ENCODE data around the gene SRM. TPM values are rescaled to one million over a fixed set of nuclear protein-coding genes. Genes with fewer than 3 reads are reported as not detected.
"Not testable (repeated sequence)": the region's sequence is repeated elsewhere in the genome, so short reads cannot be mapped to it uniquely, and the experiment has no call there.

The SRM gene
- total RNA-seq, 1 donor from 2014 or later: 15.7 TPM

- Mint-ChIP-seq H3K4me3 (peak overlapping the region; percentile 31), H3K27ac (peak overlapping the region; percentile 78)
- H3K27me3 ChIP-seq: no peaks in the 10 kb centered on the region
These were observed 7.9 kb downstream of the SRM start for GRCh38 chr1:11051781-11052511.

GRCh38 chr1:11051121-11051520 lies 8.7 kb downstream of the SRM start:
- DNase-seq (ENCODE audit: low spot score); H3K9me3 ChIP-seq (ENCODE audit: low read depth); H3K4me3 ChIP-seq; H3K9me3 Mint-ChIP-seq; H3K4me3 Mint-ChIP-seq; H3K36me3 Mint-ChIP-seq; H2AFZ ChIP-seq (replicated peaks); H3K27ac ChIP-seq; H3K9ac ChIP-seq; H3K36me3 ChIP-seq; H3K4me2 ChIP-seq; H3K27ac Mint-ChIP-seq; H3K27me3 Mint-ChIP-seq (ENCODE audit: insufficient read depth, low read depth); H3K79me2 ChIP-seq (ENCODE audit: low read depth); H3K27me3 ChIP-seq: not testable (repeated sequence)
- peaks cover 18% of the 10 kb centered on the region for H3K4me1 Mint-ChIP-seq
- peaks cover 27% of the 10 kb centered on the region for H4K20me1 ChIP-seq (ENCODE audit: low read depth)
- H3K4me1 ChIP-seq: peaks cover 16% of the 10 kb centered on the region
- H3F3A ChIP-seq (ENCODE audit: low read depth): peaks cover 14% of the 10 kb centered on the region

More at GRCh38 chr1:11051781-11052511, 7.9 kb downstream of the SRM start:
- H3K9me3 Mint-ChIP-seq: no peaks in the 10 kb centered on the region
- no peaks in the 10 kb centered on the region for H3K36me3 ChIP-seq
- no peak overlapping the region for H3K27ac ChIP-seq
- peaks cover 18% of the 10 kb centered on the region for H3K4me1 Mint-ChIP-seq
- no peak overlapping the region for H3K4me2 ChIP-seq
- peaks cover 27% of the 10 kb centered on the region for H4K20me1 ChIP-seq (ENCODE audit: low read depth)
- no peaks in the 10 kb centered on the region for H3K36me3 Mint-ChIP-seq
- peaks cover 14% of the 10 kb centered on the region for H3F3A ChIP-seq (ENCODE audit: low read depth)
- H3K79me2 ChIP-seq (ENCODE audit: low read depth): no peaks in the 10 kb centered on the region
- H3K9ac ChIP-seq: no peak overlapping the region
- TF ChIP-seq EZH2 (IDR thresholded peaks at IDR 0.05) (no peak), CTCF (IDR thresholded peaks at IDR 0.05) (no peak), EZH2phosphoT487 (IDR thresholded peaks at IDR 0.05) (no peak)
- H3K4me3 ChIP-seq: no peak overlapping the region
- no peak for DNase-seq (ENCODE audit: low spot score)
- no peaks in the 10 kb centered on the region for H3K9me3 ChIP-seq (ENCODE audit: low read depth)
- no peak overlapping the region for H2AFZ ChIP-seq (replicated peaks)
- H3K27me3 Mint-ChIP-seq (ENCODE audit: insufficient read depth, low read depth): no peaks in the 10 kb centered on the region
- peaks cover 16% of the 10 kb centered on the region for H3K4me1 ChIP-seq

GRCh38 chr1:11046625-11047365 lies 13.0 kb downstream of the SRM start, which contains the start of gene MASP2:
Gene MASP2, minus strand, starts transcription at chr1:11047239. Its CDS starts 32 bp downstream, at chr1:11047207.
- Histone ChIP-seq H3K36me3 (no peaks in the 10 kb centered on the region), H3K9ac (no peak within 1 kb of the TSS), H2AFZ (replicated peaks) (no peak within 1 kb of the TSS), H3K4me1 (peaks cover under 1% of the 10 kb centered on the region), H3K27ac (no peak within 1 kb of the TSS), H3K4me3 (no peak within 1 kb of the TSS), H3K4me2 (no peak within 1 kb of the TSS), H3K27me3 (no peaks in the 10 kb centered on the region), H4K20me1 (ENCODE audit: low read depth) (no peaks in the 10 kb centered on the region), H3K9me3 (ENCODE audit: low read depth) (no peaks in the 10 kb centered on the region), H3K79me2 (ENCODE audit: low read depth) (no peaks in the 10 kb centered on the region), H3F3A (ENCODE audit: low read depth) (no peaks in the 10 kb centered on the region)
- H3K4me1 Mint-ChIP-seq: peaks cover 12% of the 10 kb centered on the region
- H3K27me3 Mint-ChIP-seq (ENCODE audit: insufficient read depth, low read depth): peaks cover 2% of the 10 kb centered on the region
- TF ChIP-seq EZH2 (IDR thresholded peaks at IDR 0.05) (no peak), CTCF (IDR thresholded peaks at IDR 0.05) (no peak), EZH2phosphoT487 (IDR thresholded peaks at IDR 0.05) (no peak)
- no peak for DNase-seq (ENCODE audit: low spot score)
- no peaks in the 10 kb centered on the region for H3K36me3 Mint-ChIP-seq
- H3K4me3 Mint-ChIP-seq: peak within 1 kb of the TSS; percentile 35
- no peak within 1 kb of the TSS for H3K27ac Mint-ChIP-seq
- H3K9me3 Mint-ChIP-seq: no peaks in the 10 kb centered on the region

- H3K4me3 Mint-ChIP-seq: no peak overlapping the region
- H3K79me2 ChIP-seq (ENCODE audit: low read depth): no peaks in the 10 kb centered on the region
- no peaks in the 10 kb centered on the region for H3K9me3 Mint-ChIP-seq
- H3K27ac ChIP-seq: no peak overlapping the region
- H3K4me1 ChIP-seq: no peaks in the 10 kb centered on the region
- H3K4me2 ChIP-seq: no peak overlapping the region
- no peak overlapping the region for H3K4me3 ChIP-seq
- H3K9me3 ChIP-seq (ENCODE audit: low read depth): no peaks in the 10 kb centered on the region
- TF ChIP-seq EZH2 (IDR thresholded peaks at IDR 0.05) (no peak), CTCF (IDR thresholded peaks at IDR 0.05) (no peak), EZH2phosphoT487 (IDR thresholded peaks at IDR 0.05) (no peak)
- H3K27ac Mint-ChIP-seq: no peak overlapping the region
- H3K36me3 Mint-ChIP-seq: no peaks in the 10 kb centered on the region
- no peaks in the 10 kb centered on the region for H4K20me1 ChIP-seq (ENCODE audit: low read depth)
- H3K27me3 ChIP-seq: no peaks in the 10 kb centered on the region
- peaks cover 2% of the 10 kb centered on the region for H3K27me3 Mint-ChIP-seq (ENCODE audit: insufficient read depth, low read depth)
- H3K4me1 Mint-ChIP-seq: peaks cover 8% of the 10 kb centered on the region
- H3K9ac ChIP-seq: no peak overlapping the region
- no peak overlapping the region for H2AFZ ChIP-seq (replicated peaks)
- no peak for DNase-seq (ENCODE audit: low spot score)
- H3K36me3 ChIP-seq: no peaks in the 10 kb centered on the region
- H3F3A ChIP-seq (ENCODE audit: low read depth): no peaks in the 10 kb centered on the region
These were observed 13.6 kb downstream of the SRM start for GRCh38 chr1:11046270-11046566.

All from neural progenitor cell (in vitro differentiated cells).